AG10803 (cell line): ENCODE data around the gene APPBP2.

Experiments used
- DNase-seq: peaks from one replicate; pipeline ENCODE4 v3.0.0; 2010; ENCODE audit warnings: low read depth
- H3K4me3 ChIP-seq: 2 replicates; pipeline ENCODE4 v1.5.1; 2011; ENCODE audit warnings: mild to moderate bottlenecking, low read length, control low read depth
- TF ChIP-seq, protein P1 (sequence below): conservative IDR thresholded peaks from 2 replicates; pipeline ENCODE4 v1.5.1; 2011; ENCODE audit warnings: mild to moderate bottlenecking, low read length, control low read depth, inconsistent platforms

The APPBP2 gene

DNA sequence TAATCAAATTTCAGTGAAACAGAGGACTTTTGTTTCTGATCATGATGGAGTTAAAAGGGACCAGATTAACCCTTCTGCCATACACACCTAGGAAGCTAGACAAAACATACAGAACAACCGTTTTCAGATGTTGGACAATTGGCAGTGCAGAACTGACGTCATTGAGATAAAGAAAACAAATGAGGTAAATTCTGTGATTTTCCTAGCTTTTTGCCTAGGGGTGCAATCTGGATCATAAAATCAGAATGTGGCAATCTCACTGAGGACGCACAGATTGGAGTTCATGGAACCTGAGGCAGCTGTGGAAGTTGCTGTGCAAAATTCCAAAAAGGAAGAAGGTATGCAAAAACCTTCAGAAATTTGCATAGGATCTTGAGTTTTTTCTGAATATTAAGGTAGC, 119.2 kb downstream of the APPBP2 start:
- TF ChIP-seq, protein P1, sequence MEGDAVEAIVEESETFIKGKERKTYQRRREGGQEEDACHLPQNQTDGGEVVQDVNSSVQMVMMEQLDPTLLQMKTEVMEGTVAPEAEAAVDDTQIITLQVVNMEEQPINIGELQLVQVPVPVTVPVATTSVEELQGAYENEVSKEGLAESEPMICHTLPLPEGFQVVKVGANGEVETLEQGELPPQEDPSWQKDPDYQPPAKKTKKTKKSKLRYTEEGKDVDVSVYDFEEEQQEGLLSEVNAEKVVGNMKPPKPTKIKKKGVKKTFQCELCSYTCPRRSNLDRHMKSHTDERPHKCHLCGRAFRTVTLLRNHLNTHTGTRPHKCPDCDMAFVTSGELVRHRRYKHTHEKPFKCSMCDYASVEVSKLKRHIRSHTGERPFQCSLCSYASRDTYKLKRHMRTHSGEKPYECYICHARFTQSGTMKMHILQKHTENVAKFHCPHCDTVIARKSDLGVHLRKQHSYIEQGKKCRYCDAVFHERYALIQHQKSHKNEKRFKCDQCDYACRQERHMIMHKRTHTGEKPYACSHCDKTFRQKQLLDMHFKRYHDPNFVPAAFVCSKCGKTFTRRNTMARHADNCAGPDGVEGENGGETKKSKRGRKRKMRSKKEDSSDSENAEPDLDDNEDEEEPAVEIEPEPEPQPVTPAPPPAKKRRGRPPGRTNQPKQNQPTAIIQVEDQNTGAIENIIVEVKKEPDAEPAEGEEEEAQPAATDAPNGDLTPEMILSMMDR, result no peak
- no peak for DNase-seq
- H3K4me3 ChIP-seq, result no peak overlapping the region

DNA sequence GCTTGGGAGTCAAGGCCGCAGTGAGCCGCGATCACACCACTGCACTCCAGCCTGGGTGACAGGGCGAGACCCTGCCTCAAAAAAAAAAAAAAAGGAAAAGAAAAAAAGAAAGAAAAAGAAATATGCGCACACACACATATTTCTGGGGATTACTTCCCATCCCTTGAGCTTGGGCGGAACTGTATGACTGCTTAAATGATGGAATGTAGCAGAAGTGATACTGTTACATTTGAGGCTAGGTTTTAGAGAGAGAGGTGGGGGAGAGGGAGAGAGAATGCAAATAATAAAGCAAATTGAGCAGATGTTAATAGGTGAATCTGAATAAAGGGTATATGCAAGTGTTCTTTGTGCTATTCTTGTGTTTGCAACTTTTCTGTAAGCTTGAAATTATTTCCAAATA, 122.1 kb downstream of the APPBP2 start:
- TF ChIP-seq, protein P1, result no peak
- H3K4me3 ChIP-seq, result no peak overlapping the region
- DNase-seq, result no peak

DNA sequence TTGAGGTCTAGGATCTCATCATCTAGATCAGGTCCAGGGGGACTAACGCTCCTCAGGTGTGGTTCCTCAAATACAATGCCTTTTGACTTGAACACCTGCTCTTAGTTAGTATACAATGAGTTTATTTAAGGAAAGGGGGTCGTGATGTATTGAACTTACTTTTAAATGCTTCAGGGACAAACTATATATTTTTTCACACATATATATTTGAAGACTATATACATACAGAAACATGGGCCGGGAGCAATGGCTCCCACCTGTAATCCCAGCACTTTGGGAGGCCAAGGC, 122.6 kb downstream of the APPBP2 start:
- no peak overlapping the region for H3K4me3 ChIP-seq
- TF ChIP-seq, protein P1, result no peak
- no peak for DNase-seq

DNA sequence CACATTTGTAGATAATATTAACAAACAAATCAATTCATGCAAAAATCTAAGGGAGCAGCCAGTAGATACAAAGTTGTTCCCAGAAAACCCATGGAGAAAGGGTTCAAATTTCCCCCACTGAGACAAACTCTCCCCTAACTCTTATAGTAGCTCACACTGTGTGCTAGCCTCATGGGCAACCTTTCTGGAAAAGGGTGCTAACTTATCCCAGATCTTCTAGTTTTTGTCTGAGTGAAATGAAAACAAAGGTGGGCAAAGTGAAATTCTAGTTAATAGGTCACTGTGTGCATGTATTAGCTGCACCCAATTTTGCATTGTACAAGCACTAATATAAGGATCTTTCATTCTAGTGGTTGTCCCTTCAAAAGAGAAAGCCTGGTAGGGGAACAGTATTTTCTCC, 124.2 kb downstream of the APPBP2 start:
- DNase-seq, result no peak

DNA sequence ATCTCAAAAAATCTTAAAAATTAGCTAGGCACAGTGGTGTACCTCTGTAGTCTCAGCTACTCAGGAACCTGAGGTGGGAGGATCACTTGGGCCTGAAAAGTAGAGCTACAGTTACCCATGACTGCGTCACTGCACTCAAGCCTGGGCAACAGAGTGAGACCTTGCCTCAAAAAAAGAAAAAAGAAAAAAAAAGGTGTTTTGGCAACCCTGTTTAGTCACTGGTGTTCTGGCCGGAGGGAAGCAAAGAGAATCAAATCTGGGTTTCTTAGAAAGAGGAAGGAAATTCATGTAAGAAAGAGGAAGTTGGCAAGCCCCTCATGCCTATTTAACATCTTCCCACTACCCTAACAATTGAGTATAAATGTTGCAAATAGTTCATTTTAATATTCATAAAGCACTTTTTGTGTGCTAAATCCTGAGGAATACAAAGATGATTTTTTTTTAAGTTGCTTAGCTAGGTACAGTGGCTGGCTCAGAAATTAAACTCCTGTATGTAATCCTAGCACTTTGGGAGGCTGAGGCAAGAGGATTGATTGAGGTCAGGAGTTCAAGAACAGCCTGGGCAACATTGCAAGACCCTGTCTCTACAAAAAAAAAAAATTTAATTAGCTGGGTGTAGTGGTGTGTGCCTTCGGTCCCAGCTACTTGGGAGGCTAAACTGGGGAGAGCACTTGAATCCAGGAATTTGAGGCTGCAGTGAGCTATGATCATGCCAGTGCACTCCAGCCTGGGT, 127.6 kb downstream of the APPBP2 start:
- TF ChIP-seq, protein P1, result no peak
- no peak for DNase-seq

More for the DNA sequence above, 124.2 kb downstream of the APPBP2 start:
- TF ChIP-seq, protein P1, result no peak
- no peak overlapping the region for H3K4me3 ChIP-seq

DNA sequence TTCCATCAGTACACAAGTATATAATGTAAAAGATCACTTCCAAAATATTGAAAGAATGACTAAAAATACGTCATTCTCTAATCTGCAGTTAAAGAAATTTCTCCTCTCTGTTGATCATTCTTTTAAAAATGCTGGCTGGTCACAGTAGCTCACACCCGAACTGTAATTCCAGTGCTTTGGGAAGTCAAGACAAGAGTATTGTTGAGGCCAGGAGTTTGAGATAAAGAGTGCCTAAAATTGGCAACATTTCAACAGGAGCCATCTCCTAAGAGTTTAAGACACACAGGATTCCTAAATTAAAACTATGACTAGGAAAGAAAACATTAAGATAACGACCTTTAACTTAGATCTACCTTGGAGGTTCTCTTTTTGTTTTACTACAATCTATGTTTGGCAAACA, 129.6 kb downstream of the APPBP2 start:
- no peak for DNase-seq
- H3K4me3 ChIP-seq, result no peak overlapping the region
- TF ChIP-seq, protein P1, result no peak

More for the DNA sequence above, 127.6 kb downstream of the APPBP2 start:
- no peak overlapping the region for H3K4me3 ChIP-seq

DNA sequence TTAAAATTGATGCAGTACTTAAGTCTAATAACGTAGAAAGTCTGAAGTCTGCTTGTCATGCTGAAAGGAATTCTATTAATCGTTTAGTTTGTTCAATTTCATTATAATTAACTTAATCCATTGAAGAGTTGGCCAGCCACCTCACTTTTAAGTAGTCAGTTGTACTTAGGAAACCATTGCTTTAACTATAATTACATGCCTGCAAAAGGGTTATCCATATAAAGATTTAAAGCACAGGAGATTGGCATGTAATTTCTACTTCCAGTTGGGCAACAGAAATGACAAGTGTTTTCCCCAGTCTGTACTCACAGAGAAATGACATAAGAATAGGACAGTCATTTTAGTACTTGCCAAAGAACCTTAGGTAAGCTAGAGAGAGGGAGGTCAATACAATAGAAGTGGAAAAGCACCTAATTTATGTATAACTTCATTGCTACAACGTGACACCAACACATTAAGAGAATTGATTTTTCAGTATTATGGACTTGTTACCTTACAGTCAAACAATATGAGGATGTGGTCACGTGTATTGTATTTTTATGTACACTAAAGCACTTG, 130.5 kb downstream of the APPBP2 start:
- H3K4me3 ChIP-seq, result no peak overlapping the region
- no peak for DNase-seq
- TF ChIP-seq, protein P1, result no peak
